BJ (cell line): ENCODE data around the gene PTGDR2. TPM values are rescaled to one million over a fixed set of nuclear protein-coding genes. Genes with fewer than 3 reads are reported as not detected.

Experiments
- CTCF ChIA-PET: fragments of 350-600 bp; formaldehyde crosslinking; extraction: SDS; loops from one replicate; lab custom pipeline; 2021; ENCODE audit warnings: antibody characterized with exemption, inconsistent platforms; lab: Yijun Ruan, JAX
- POLR2A ChIA-PET: fragments of 300-600 bp; sonication (Branson Sonifier 250); formaldehyde crosslinking; extraction: SDS; loops from one replicate; lab custom pipeline; 2021; ENCODE audit warnings: antibody characterized with exemption; lab: Charles Lee
- DNase-seq: peaks from one replicate; pipeline ENCODE4 v3.0.0-alpha.2; 2011; ENCODE audit warnings: low read depth
- H3K27me3 ChIP-seq: 2 replicates; pipeline ENCODE4 v1.6.0; 2011; ENCODE audit warnings: low read length; ENCODE audit not compliant: control insufficient read depth, insufficient read depth
- H3K36me3 ChIP-seq: 2 replicates; pipeline ENCODE4 v1.5.1; 2011; ENCODE audit warnings: low read length; ENCODE audit not compliant: control insufficient read depth, insufficient read depth
- H3K4me3 ChIP-seq: 2 replicates; pipeline ENCODE4 v1.5.1; 2011; ENCODE audit warnings: low read depth, mild to moderate bottlenecking, control low read depth, low read length
- polyA plus RNA-seq: library from polyadenylated mRNA; depleted of rRNA; stranded (reverse); fragments of >200 nt; gene quantifications from 2 replicates; pipeline ENCODE4 v1.2.3, GENCODE V29; 2011
- TF ChIP-seq, protein P1 (sequence below): IDR thresholded peaks from 2 replicates; pipeline ENCODE4 v1.5.1; 2011; ENCODE audit warnings: low read depth, mild to moderate bottlenecking, control low read depth, inconsistent platforms, low read length, moderate library complexity; ENCODE audit not compliant: insufficient read depth

PTGDR2 gene
- polyA plus RNA-seq, 1 experiment, result 0.02 TPM

- TF ChIP-seq, protein P1, sequence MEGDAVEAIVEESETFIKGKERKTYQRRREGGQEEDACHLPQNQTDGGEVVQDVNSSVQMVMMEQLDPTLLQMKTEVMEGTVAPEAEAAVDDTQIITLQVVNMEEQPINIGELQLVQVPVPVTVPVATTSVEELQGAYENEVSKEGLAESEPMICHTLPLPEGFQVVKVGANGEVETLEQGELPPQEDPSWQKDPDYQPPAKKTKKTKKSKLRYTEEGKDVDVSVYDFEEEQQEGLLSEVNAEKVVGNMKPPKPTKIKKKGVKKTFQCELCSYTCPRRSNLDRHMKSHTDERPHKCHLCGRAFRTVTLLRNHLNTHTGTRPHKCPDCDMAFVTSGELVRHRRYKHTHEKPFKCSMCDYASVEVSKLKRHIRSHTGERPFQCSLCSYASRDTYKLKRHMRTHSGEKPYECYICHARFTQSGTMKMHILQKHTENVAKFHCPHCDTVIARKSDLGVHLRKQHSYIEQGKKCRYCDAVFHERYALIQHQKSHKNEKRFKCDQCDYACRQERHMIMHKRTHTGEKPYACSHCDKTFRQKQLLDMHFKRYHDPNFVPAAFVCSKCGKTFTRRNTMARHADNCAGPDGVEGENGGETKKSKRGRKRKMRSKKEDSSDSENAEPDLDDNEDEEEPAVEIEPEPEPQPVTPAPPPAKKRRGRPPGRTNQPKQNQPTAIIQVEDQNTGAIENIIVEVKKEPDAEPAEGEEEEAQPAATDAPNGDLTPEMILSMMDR, result no peak
- DNase-seq, result no peak
- H3K4me3 ChIP-seq, result no peak overlapping the region
- H3K36me3 ChIP-seq, result no peaks in the 10 kb centered on the region
- ChIA-PET CTCF (interaction anchor here (0.6 to 29.2 kb wide), 6 partner anchors 10 to 310 kb away, joined by 3 to 716 read pairs (median 3); partner anchors contain the start of gene PRPF19), POLR2A (no interaction called here)
- peaks cover 6% of the 10 kb centered on the region; the same call in 1 of the 2 replicates for H3K27me3 ChIP-seq
Measured at GRCh38 chr11:60836866-60837515, 18.8 kb downstream of the PTGDR2 start.

GRCh38 chr11:60835534-60835846 is 20.3 kb downstream of the PTGDR2 start:
- TF ChIP-seq, protein P1, result no peak
- Histone ChIP-seq H3K4me3 (no peak overlapping the region), H3K36me3 (no peaks in the 10 kb centered on the region), H3K27me3 (peaks cover 6% of the 10 kb centered on the region; the same call in 1 of the 2 replicates)
- ChIA-PET POLR2A (no interaction called here), CTCF (interaction anchor here (29.2 kb wide), 1 partner anchor 58 kb away, joined by 716 read pairs; the partner anchor contains the start of gene PRPF19)
- no peak for DNase-seq

GRCh38 chr11:60834742-60835533 is 20.8 kb downstream of the PTGDR2 start:
- TF ChIP-seq, protein P1, result no peak
- ChIA-PET POLR2A (no interaction called here), CTCF (interaction anchor here (1.0 to 29.2 kb wide), 2 partner anchors 12 to 59 kb away, joined by 4 to 716 read pairs; partner anchors contain the start of gene PRPF19)
- Histone ChIP-seq H3K27me3 (peaks cover 6% of the 10 kb centered on the region; the same call in 1 of the 2 replicates), H3K36me3 (no peaks in the 10 kb centered on the region), H3K4me3 (no peak overlapping the region)
- DNase-seq, result no peak

- TF ChIP-seq, protein P1, result no peak
- ChIA-PET POLR2A (no interaction called here), CTCF (interaction anchor here (0.6 to 29.2 kb wide), 37 partner anchors 9 to 1032 kb away, joined by 3 to 716 read pairs (median 5); partner anchors contain the start of genes CCDC86, MS4A10, MS4A15 and PRPF19)
- Histone ChIP-seq H3K36me3 (no peaks in the 10 kb centered on the region), H3K27me3 (peaks cover 7% of the 10 kb centered on the region; the same call in 1 of the 2 replicates), H3K4me3 (no peak overlapping the region)
- peak; percentile 22 for DNase-seq
Measured at GRCh38 chr11:60831501-60832079, 24.2 kb downstream of the PTGDR2 start.
